NCI-H187 (cell line): Measurements from ENCODE around the gene PWWP2B.

Experiments
- DNase-seq, 2 experiments: peaks; one replicate each; lab custom pipeline; 2025; lab: John Stamatoyannopoulos, UW

Gene PWWP2B

GRCh38 chr10:132447446-132448247 is 50.6 kb downstream of the PWWP2B start:
- no peak for DNase-seq

GRCh38 chr10:132448248-132448731 is 51.3 kb downstream of the PWWP2B start:
- no peak for DNase-seq

- no peak for DNase-seq
Measured at GRCh38 chr10:132449051-132449810, 52.2 kb downstream of the PWWP2B start.

- DNase-seq = no peak
Measured at GRCh38 chr10:132449811-132450181, 52.8 kb downstream of the PWWP2B start.

DNA sequence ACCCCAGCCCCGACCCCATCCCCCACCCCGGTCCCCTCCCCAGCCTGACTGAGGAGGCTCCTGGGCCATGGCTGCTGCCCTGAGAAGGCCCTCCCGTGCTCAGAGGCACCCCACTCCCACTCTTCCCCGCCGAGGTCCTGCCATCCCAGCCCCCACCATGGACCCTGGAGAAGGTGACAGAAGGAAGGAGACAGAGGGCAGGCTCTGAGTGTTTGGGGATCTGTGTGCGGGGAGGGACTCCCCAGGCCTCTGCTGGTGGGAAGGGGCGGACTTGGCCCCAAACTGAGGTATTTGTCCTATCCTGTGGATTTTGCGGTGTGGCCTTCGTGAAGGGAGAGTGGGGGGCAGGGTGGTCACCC is 53.4 kb downstream of the PWWP2B start:
- no peak for DNase-seq

GRCh38 chr10:132450825-132451505 is 54.0 kb downstream of the PWWP2B start:
- no peak for DNase-seq

DNA sequence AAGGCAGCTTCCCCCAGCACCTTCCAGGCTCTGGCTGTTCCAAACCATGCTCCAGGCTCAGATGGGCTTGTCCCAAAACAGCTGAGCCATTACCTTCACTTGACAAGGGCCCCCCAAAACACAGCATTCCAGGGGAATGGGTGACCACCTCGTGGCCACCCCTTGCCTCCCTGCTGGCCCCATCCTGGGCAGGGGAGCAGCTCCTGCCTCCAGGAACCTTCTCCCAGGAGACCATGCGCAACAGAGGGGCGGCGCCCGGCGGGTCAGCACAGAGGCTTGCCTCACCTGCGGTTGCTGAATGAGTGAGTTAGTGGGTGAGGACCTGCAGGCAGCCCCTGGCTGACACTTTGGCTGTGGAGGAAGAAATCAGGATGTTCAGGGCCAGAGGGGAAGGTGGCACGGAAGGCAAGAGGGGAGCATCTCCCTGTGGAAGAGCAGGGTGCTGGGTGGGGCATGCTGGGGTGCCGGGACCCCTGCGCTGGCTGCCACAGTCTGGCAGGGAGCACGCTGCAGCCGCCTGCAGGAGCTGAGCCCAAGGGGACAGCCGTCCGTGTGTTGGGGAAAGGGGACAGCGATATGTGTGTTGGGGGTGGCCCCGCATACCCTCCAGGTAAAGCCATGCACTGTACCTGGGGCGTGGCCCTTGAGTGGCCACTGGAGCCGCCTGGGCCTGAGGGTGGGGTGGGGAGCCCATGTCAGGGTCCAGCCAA is 54.7 kb downstream of the PWWP2B start:
- no peak for DNase-seq

DNA sequence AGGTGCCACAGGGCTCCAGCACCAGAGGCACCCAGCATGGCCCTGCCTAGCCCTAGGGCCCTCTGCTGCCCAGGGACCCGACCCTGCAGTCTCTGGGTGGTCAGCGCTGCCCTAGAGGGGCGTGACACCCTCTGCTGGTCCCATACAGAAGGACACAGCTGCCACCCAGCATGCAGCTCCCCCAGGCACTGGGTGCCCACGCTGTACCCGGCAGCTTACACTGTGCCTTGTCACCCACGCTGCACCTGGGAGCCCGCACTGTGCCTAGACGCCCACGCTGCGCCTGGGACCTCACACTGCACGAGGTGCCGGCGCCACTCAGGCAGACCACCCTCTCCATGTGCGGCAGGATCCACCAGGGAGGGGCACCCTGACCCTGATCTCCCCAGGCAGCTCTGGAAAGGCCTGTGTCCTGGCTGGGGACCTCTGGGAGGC is 55.2 kb downstream of the PWWP2B start:
- DNase-seq = no peak

DNA sequence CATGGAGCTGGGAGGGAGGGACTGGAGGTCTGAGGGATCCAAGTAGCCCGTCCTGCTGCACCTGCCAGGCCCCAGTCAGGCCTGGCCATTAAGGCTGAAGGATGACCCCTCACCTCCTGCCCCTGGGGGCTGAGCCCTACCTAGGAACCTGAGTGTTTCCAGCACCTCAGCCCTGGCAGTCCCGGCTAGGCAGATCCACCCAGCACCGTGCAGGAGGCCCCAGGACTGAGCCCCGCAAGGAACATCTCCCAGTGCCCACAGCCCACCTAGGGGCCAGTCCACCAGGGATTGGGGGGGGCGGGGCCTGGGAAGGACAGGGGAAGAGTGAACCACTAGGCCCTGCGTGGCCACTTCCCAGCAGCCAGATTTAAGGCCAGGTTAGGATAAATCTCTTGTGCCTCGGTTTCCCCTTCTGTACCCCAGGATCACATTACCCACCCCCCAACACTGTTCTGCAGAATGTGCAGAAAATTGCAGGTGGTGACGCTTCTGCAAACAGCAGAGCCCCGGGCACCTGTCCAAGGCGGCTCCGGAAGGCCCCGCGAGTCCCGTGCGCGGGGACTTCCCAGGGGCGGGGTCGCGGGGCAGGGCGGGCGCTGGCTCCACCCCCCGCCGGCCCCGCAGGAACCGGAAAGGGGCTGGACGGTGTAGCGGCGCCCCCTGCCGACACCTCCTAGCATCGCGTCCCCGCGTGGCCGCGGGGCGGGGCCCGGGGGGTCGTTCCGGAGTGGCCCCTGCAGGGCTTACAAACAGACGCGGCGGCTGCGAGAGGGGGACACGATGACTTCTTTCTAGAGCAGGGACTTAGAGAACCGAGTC is 55.9 kb downstream of the PWWP2B start:
- peak; percentile 15 to 50 for DNase-seq

DNA sequence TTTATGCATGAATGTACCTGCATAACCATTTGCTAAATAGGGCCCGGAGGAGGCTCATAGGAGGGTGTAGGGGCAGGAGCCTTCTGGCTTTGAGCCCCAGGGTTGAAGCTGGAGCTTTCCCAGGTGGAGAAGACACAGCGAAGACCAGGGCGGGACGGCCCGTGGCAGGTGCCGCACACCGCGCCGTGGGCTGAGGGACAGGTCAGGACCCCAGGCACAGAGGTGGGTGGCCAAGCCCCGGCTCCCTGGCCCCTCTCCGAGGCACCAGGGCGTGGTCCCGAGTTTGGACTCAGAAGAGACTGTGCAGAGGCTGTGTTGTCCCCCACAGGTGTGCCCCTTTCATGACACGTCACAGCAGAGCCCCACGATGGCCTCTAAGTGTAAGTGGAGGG is 56.5 kb downstream of the PWWP2B start:
- DNase-seq = no peak

DNA sequence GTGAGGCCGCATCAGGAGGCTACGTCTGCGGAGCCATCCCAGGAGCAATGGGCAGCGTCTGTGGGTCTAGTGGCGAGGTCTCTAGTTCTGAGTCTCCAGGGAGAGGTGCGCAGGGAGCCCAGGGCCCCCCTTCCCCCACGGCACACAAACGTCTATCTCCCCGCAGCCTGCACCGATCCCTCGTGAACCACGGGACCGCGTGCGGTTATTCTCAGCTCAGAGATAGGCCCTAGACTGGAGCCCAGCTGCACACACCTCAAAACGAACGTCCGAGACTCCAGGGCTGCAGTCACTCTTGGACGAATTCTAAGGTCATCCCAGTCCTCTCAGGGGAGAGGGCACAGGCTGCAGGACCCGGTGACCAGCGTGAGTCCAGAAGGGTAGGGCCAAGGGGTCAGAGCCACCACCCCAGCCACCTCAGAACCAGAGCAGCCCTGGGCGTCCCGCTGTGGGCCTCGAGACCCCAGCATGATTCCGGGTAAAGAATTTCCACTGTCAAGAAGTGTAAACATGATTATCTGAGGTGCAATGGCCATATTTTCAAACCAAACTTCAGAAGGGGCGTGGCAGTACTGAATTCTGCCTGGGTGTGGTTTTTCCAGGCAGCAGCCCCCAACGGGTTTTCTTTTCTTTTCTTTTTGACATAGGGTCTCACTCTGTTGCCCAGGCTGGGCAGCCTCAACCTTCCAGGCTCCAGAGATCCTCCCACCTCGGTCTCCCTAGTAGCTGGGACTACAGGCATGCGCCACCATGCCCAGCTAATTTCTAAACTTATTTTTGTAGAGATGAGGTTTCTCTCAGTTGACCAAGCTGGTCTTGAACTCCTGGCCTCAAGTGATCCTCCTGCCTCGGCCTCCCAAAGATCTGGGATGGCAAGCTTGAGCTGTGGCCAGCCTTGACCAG is 57.5 kb downstream of the PWWP2B start:
- no peak for DNase-seq

- no peak for DNase-seq
Measured at GRCh38 chr10:132455441-132455971, 58.5 kb downstream of the PWWP2B start.

- DNase-seq = no peak
Measured at GRCh38 chr10:132455986-132456847, 59.2 kb downstream of the PWWP2B start.

DNA sequence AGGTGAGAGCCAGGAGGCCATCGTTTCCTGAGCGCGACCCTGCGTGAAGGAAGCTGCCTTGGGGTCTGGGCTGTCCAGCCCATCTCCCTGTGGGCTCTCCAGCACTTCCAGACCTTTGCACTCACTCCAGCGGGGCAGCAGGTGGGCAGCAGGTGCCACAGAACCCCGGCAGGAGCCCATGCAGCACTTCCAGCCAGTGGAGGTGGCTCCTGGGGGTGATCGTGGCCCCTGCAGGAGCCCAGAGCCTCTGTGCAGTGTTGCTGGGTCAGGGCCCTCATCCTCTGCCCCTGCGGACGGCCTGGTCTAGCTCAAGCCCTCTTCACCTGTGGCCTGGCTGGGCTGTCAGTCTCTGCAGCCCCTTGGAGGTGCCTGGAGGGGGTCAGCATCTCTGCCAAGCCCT is 59.9 kb downstream of the PWWP2B start:
- no peak for DNase-seq

GRCh38 chr10:132457328-132458070 is 60.5 kb downstream of the PWWP2B start:
- DNase-seq = no peak

DNA sequence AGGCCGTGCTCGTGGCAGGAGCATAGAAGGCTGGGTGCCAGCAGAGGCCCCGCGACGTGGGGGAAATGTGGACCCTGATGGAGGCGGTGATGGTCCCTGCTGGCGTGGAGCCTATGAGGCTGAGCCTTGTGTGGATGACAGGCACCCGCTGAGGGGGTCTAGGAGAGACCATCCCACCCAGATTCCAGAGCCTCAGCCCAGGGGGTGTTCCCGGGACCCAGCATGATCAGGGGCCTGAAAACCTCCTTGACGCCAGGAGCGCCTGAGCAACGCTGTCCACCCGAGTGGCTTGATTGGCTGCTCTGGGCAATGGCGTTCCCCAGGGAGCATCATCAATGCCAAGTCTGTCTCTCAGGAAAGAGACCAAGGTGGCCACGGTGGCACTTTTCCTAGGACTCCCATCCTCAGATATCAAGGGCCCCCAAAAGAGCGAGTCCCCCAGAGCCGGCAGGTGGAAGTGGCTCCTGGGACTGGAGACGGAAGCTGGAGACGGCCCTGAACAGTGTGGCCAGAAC is 61.1 kb downstream of the PWWP2B start:
- no peak for DNase-seq

- peak in 1 of 2 experiments; percentile 14 for DNase-seq
Measured at GRCh38 chr10:132458586-132459300, 61.7 kb downstream of the PWWP2B start.
